ENCODE measurements around the gene NXN. TPM values are rescaled to one million over a fixed set of nuclear protein-coding genes. Genes with fewer than 3 reads are reported as not detected.
"Not testable (repeated sequence)": the region's sequence is repeated elsewhere in the genome, so short reads cannot be mapped to it uniquely, and the experiment has no call there.

The NXN gene
- total RNA-seq, 1 donor from 2014 or later, result 51.6 TPM

GRCh38 chr17:795721-796120 is 183.9 kb downstream of the NXN start:
- Histone ChIP-seq H3K4me3 (no peak overlapping the region), H3K27ac (peak overlapping the region; percentile 76), H3K9me3 (no peaks in the 10 kb centered on the region), H3K4me1 (peaks cover 35% of the 10 kb centered on the region), H3K27me3 (no peaks in the 10 kb centered on the region), H3K36me3 (peaks cover 0 to 22% of the 10 kb centered on the region in 2 donors)
- TF ChIP-seq POLR2AphosphoS5 (IDR thresholded peaks at IDR 0.05; ENCODE audit: insufficient read depth in 1 of 2, low read depth in 1 of 2), result no peak
- TF ChIP-seq CTCF (IDR thresholded peaks at IDR 0.05), result no peak
- no peak for TF ChIP-seq POLR2A (IDR thresholded peaks at IDR 0.05)
- intact Hi-C loops (cut with DNase I), result loop anchor here (2.0 to 10.0 kb wide), 3 partner anchors 89 to 259 kb away; no protein-coding TSS in a partner anchor
- no peak for DNase-seq (ENCODE audit: extremely low spot score in 2 of 2)

DNA sequence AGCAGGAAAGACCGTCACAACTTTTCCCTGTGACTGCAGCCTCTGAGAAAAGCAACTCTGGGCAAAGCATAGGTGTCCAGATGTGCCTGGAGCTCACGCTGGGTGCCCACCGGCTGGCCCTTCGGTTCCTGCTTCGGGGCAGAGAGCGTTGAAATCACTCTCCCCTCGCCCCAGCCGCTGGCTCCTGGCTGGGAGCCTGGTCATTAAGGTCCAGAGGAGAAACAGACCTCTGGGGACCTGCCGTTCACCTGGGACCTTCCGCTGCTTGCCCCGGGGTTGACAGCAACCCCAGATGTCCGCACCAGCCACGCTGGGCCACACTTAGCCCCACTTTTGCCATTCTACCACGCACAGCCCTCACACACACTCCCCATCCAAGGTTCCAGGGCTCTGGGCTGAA is 184.3 kb downstream of the NXN start:
- Histone ChIP-seq H3K27me3 (no peaks in the 10 kb centered on the region), H3K36me3 (peaks cover 0 to 22% of the 10 kb centered on the region in 2 donors), H3K27ac (peak overlapping the region; percentile 76), H3K9me3 (no peaks in the 10 kb centered on the region), H3K4me1 (peaks cover 35% of the 10 kb centered on the region), H3K4me3 (peak overlapping the region in 1 of 2 donors; percentile 19)
- TF ChIP-seq CTCF (IDR thresholded peaks at IDR 0.05) (no peak), POLR2AphosphoS5 (IDR thresholded peaks at IDR 0.05; ENCODE audit: insufficient read depth in 1 of 2, low read depth in 1 of 2) (no peak), POLR2A (IDR thresholded peaks at IDR 0.05) (no peak)
- DNase-seq (ENCODE audit: extremely low spot score in 2 of 2), result peak in 1 of 2 donors; percentile 84
- intact Hi-C loops (cut with DNase I), result loop anchor here (2.0 to 10.0 kb wide), 3 partner anchors 90 to 260 kb away; no protein-coding TSS in a partner anchor

GRCh38 chr17:794876-795275 is 184.7 kb downstream of the NXN start:
- peak in 1 of 2 donors; percentile 91 for DNase-seq (ENCODE audit: extremely low spot score in 2 of 2)
- no peaks in the 10 kb centered on the region for H3K27me3 ChIP-seq
- peaks cover 35% of the 10 kb centered on the region for H3K4me1 ChIP-seq
- H3K4me3 ChIP-seq, result peak overlapping the region in 1 of 2 donors; percentile 19
- H3K9me3 ChIP-seq, result no peaks in the 10 kb centered on the region
- H3K36me3 ChIP-seq, result peaks cover 0 to 22% of the 10 kb centered on the region in 2 donors
- TF ChIP-seq POLR2A (IDR thresholded peaks at IDR 0.05), result no peak
- peak; percentile 66 to 81 for TF ChIP-seq POLR2AphosphoS5 (IDR thresholded peaks at IDR 0.05; ENCODE audit: insufficient read depth in 1 of 2, low read depth in 1 of 2)
- peak; percentile 65 to 93 (median 68) for TF ChIP-seq CTCF (IDR thresholded peaks at IDR 0.05)
- peak overlapping the region; percentile 76 for H3K27ac ChIP-seq
- intact Hi-C loops (cut with DNase I), result loop anchor here (2.0 to 10.0 kb wide), 3 partner anchors 90 to 260 kb away; no protein-coding TSS in a partner anchor

DNA sequence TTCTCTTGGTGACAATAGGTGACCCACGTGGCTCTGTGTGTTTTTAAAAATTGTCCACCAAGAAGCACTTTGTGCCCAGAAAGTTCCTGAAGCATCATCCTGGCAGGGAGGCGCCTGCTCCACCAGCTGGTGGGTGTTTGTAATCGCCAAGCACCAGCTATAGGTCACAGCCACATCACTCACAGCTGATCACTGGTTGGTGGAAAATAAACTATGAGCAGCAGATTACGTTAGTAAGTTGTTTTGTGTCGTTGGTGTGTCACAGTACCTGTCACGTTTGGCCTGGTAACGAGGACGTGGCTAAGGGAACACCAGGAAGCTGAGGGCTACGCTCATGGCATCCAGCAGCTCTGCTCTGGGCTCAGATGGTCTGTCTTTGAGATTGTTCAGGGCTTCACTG is 187.3 kb downstream of the NXN start:
- TF ChIP-seq POLR2AphosphoS5 (IDR thresholded peaks at IDR 0.05; ENCODE audit: insufficient read depth in 1 of 2, low read depth in 1 of 2) (no peak), POLR2A (IDR thresholded peaks at IDR 0.05) (no peak), CTCF (IDR thresholded peaks at IDR 0.05) (no peak)
- H3K36me3 ChIP-seq, result peaks cover 0 to 33% of the 10 kb centered on the region in 2 donors
- H3K27ac ChIP-seq, result peak overlapping the region; percentile 51
- intact Hi-C loops (cut with DNase I), result loop anchor here (10.0 kb wide), 2 partner anchors 93 to 263 kb away; no protein-coding TSS in a partner anchor
- H3K4me1 ChIP-seq, result peaks cover 42% of the 10 kb centered on the region
- H3K4me3 ChIP-seq, result no peak overlapping the region
- no peaks in the 10 kb centered on the region for H3K9me3 ChIP-seq
- H3K27me3 ChIP-seq, result no peaks in the 10 kb centered on the region
- DNase-seq (ENCODE audit: extremely low spot score in 2 of 2), result peak in 1 of 2 donors; percentile 74

GRCh38 chr17:791829-792228 is 187.7 kb downstream of the NXN start:
- Histone ChIP-seq H3K27ac (peak overlapping the region; percentile 51), H3K27me3 (no peaks in the 10 kb centered on the region), H3K4me1 (peaks cover 42% of the 10 kb centered on the region), H3K9me3 (no peaks in the 10 kb centered on the region), H3K4me3 (no peak overlapping the region), H3K36me3 (peaks cover 0 to 33% of the 10 kb centered on the region in 2 donors)
- DNase-seq (ENCODE audit: extremely low spot score in 2 of 2), result peak in 1 of 2 donors; percentile 81
- peak in 1 of 2 donors; percentile 13 for TF ChIP-seq POLR2AphosphoS5 (IDR thresholded peaks at IDR 0.05; ENCODE audit: insufficient read depth in 1 of 2, low read depth in 1 of 2)
- TF ChIP-seq POLR2A (IDR thresholded peaks at IDR 0.05), result no peak
- intact Hi-C loops (cut with DNase I), result loop anchor here (10.0 kb wide), 2 partner anchors 93 to 263 kb away; no protein-coding TSS in a partner anchor

DNA sequence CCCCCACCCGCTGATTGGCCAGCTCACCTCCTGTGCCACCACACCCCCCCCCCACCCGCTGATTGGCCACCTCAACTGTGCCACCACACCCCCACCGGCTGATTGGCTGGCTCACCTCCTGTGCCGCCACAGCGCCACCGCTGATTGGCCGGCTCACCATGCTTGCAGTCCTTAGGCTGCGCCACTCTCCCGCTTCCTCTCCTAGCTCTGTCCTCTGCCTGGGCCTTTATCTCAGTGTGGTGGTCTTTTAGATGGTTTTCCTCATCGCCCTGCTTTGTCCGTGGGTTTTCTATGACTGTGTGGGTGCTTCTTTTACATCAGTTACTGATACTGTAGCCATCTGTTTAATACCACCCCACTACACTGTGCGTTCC is 188.7 kb downstream of the NXN start:
- not testable (repeated sequence) for H3K4me3 ChIP-seq; H3K27me3 ChIP-seq; H3K9me3 ChIP-seq; DNase-seq (ENCODE audit: extremely low spot score in 2 of 2)
- H3K27ac ChIP-seq, result peak overlapping the region; percentile 51
- H3K4me1 ChIP-seq, result peaks cover 42% of the 10 kb centered on the region
- peaks cover 0 to 33% of the 10 kb centered on the region in 2 donors for H3K36me3 ChIP-seq
- intact Hi-C loops (cut with DNase I), result loop anchor here (10.0 kb wide), 2 partner anchors 94 to 264 kb away; no protein-coding TSS in a partner anchor
